Tibial nerve (tissue), 4 donors: ENCODE data around the gene TTC32. TPM values are rescaled to one million over a fixed set of nuclear protein-coding genes. Genes with fewer than 3 reads are reported as not detected.
"Not testable (repeated sequence)": the region's sequence is repeated elsewhere in the genome, so short reads cannot be mapped to it uniquely, and the experiment has no call there.

Experiments
- DNase-seq, 2 donors: peaks; one replicate each; pipeline ENCODE4 v3.0.0-alpha.2; 2019; ENCODE audit warnings: low spot score in 2 of 2
- H3K27ac ChIP-seq, 4 donors: fragments of 200-600 bp; sonication (generic) in 3 of 4; one replicate each; pipeline ENCODE4 v1.5.1; 2017 to 2019; ENCODE audit warnings: mild to moderate bottlenecking in 1 of 4
- H3K27me3 ChIP-seq, 2 donors: fragments of 200-600 bp; sonication (generic) in 1 of 2; one replicate each; pipeline versions ENCODE4 v1.5.1 to v1.6.0; 2017 to 2019
- H3K36me3 ChIP-seq, 3 donors: fragments of 200-600 bp; sonication (generic); one replicate each; pipeline ENCODE4 v1.5.1; 2018 to 2019
- H3K4me1 ChIP-seq, 4 donors: fragments of 200-600 bp; sonication (generic) in 3 of 4; one replicate each; pipeline ENCODE4 v1.5.1; 2017 to 2019
- H3K4me3 ChIP-seq, 4 donors: fragments of 200-600 bp; sonication (generic) in 3 of 4; one replicate each; pipeline ENCODE4 v1.5.1; 2017 to 2019; ENCODE audit warnings: mild to moderate bottlenecking in 1 of 4, moderate library complexity in 1 of 4
- H3K9me3 ChIP-seq, 4 donors: fragments of 200-600 bp; sonication (generic) in 3 of 4; one replicate each; pipeline ENCODE4 v1.5.1; 2017 to 2019
- EP300 ChIP-seq, 2 donors: sonication (generic); formaldehyde crosslinking; IDR thresholded peaks; one replicate each; pipeline ENCODE4 v1.6.1; 2017; ENCODE audit warnings: antibody characterized with exemption in 2 of 2, mild to moderate bottlenecking in 1 of 2
- POLR2A ChIP-seq, 2 donors: fragments of 450-650 bp; IDR thresholded peaks; one replicate each; pipeline ENCODE4 v1.6.1; 2017; ENCODE audit warnings: antibody characterized with exemption in 2 of 2, mild to moderate bottlenecking in 2 of 2, moderate library complexity in 2 of 2
- WGBS, 2 donors: methylation state at CpG; one replicate each; pipeline ENCODE4 v1.1.5; 2018; 5-methylcytosine and 5-hydroxymethylcytosine counted together
- total RNA-seq, 4 donors: library from RNA; depleted of rRNA; stranded (reverse); fragments of >200 nt; gene quantifications; one replicate each; pipeline ENCODE4 v1.1.0, GENCODE V29; 2016
- TF ChIP-seq, protein P1 (sequence below), 5 experiments: fragments of 200-600 bp in 3 of 5; fragments of 450-650 bp in 2 of 5; sonication (generic) in 3 of 5; IDR thresholded peaks; one replicate each; pipeline ENCODE4 v1.5.1; 2016 to 2019; ENCODE audit warnings: antibody characterized with exemption in 5 of 5, mild to moderate bottlenecking in 3 of 5, moderate library complexity in 2 of 5

Gene TTC32
- total RNA-seq, 4 donors from 2014 or later, result 9.6 to 19.7 (median 15.6) TPM

GRCh38 chr2:19893520-19894133 is 8.2 kb downstream of the TTC32 start:
- 84 to 94% methylated on average over 4 of the region's 4 CpGs for WGBS, 2 donors

DNA sequence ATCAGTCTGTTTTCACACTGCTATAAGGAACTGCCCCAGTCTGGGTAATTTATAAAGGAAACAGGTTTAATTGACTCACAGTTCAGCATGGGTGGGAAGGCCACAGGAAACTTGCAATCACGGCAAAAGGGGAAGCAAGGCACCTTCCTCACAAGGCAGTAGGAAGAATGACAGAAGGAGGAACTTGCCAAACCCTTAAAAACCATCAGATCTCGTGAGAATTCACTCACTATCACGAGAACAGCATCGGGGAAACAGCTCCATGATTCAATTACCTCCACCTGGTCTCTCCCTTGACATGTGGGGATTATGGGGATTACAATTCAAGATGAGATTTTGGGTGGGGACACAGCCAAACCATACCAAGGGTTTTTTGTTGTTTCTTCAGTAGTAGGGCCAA is 9.8 kb downstream of the TTC32 start:
- not testable (repeated sequence) for H3K36me3 ChIP-seq, H3K27me3 ChIP-seq, H3K27ac ChIP-seq, H3K9me3 ChIP-seq, H3K4me3 ChIP-seq, DNase-seq
- WGBS, 2 donors, result 58 to 59% methylated on average over 4 of the region's 4 CpGs
- H3K4me1 ChIP-seq, result peaks cover 0 to 24% (median 11%) of the 10 kb centered on the region in 4 donors

More at GRCh38 chr2:19893520-19894133, 8.2 kb downstream of the TTC32 start:
- no peak for DNase-seq
- Histone ChIP-seq H3K4me1 (peaks cover 0 to 40% (median 24%) of the 10 kb centered on the region in 4 donors), H3K27ac (no peak overlapping the region), H3K27me3 (no peaks in the 10 kb centered on the region), H3K9me3 (no peaks in the 10 kb centered on the region), H3K4me3 (no peak overlapping the region), H3K36me3 (peaks cover 0 to 3% (median 0%) of the 10 kb centered on the region in 3 donors)
- TF ChIP-seq, protein P1, sequence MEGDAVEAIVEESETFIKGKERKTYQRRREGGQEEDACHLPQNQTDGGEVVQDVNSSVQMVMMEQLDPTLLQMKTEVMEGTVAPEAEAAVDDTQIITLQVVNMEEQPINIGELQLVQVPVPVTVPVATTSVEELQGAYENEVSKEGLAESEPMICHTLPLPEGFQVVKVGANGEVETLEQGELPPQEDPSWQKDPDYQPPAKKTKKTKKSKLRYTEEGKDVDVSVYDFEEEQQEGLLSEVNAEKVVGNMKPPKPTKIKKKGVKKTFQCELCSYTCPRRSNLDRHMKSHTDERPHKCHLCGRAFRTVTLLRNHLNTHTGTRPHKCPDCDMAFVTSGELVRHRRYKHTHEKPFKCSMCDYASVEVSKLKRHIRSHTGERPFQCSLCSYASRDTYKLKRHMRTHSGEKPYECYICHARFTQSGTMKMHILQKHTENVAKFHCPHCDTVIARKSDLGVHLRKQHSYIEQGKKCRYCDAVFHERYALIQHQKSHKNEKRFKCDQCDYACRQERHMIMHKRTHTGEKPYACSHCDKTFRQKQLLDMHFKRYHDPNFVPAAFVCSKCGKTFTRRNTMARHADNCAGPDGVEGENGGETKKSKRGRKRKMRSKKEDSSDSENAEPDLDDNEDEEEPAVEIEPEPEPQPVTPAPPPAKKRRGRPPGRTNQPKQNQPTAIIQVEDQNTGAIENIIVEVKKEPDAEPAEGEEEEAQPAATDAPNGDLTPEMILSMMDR (IDR thresholded peaks at IDR 0.05), result no peak
- TF ChIP-seq EP300 (IDR thresholded peaks at IDR 0.05) (no peak), POLR2A (IDR thresholded peaks at IDR 0.05) (no peak)

- Histone ChIP-seq H3K9me3 (no peaks in the 10 kb centered on the region), H3K4me1 (peaks cover 0 to 6% (median 0%) of the 10 kb centered on the region in 4 donors), H3K4me3 (no peak overlapping the region), H3K27me3 (no peaks in the 10 kb centered on the region), H3K27ac (no peak overlapping the region), H3K36me3 (no peaks in the 10 kb centered on the region)
- DNase-seq, result no peak
- WGBS, 2 donors, result 73% methylated on average over 3 of the region's 3 CpGs
- TF ChIP-seq POLR2A (IDR thresholded peaks at IDR 0.05), result no peak
- TF ChIP-seq, protein P1 (IDR thresholded peaks at IDR 0.05), result no peak
These were observed 11.7 kb downstream of the TTC32 start for GRCh38 chr2:19890104-19890503.

- no peaks in the 10 kb centered on the region for H3K36me3 ChIP-seq
- H3K9me3 ChIP-seq, result no peaks in the 10 kb centered on the region
- H3K27ac ChIP-seq, result no peak overlapping the region
- no peak for DNase-seq
- TF ChIP-seq EP300 (IDR thresholded peaks at IDR 0.05), result no peak
- TF ChIP-seq, protein P1 (IDR thresholded peaks at IDR 0.05), result no peak
- no peak for TF ChIP-seq POLR2A (IDR thresholded peaks at IDR 0.05)
- H3K4me1 ChIP-seq, result peaks cover 0 to 6% (median 0%) of the 10 kb centered on the region in 4 donors
- H3K27me3 ChIP-seq, result no peaks in the 10 kb centered on the region
- H3K4me3 ChIP-seq, result no peak overlapping the region
- 77 to 82% methylated on average over 4 of the region's 4 CpGs for WGBS, 2 donors
These were observed 13.0 kb downstream of the TTC32 start for GRCh38 chr2:19888831-19889230.

- 56 to 58% methylated on average over 7 of the region's 7 CpGs for WGBS, 2 donors
- H3K4me3 ChIP-seq, result no peak overlapping the region
- H3K36me3 ChIP-seq, result no peaks in the 10 kb centered on the region
- TF ChIP-seq POLR2A (IDR thresholded peaks at IDR 0.05) (no peak), EP300 (IDR thresholded peaks at IDR 0.05) (no peak)
- TF ChIP-seq, protein P1 (IDR thresholded peaks at IDR 0.05), result no peak
- H3K9me3 ChIP-seq, result no peaks in the 10 kb centered on the region
- DNase-seq, result no peak
- H3K27ac ChIP-seq, result no peak overlapping the region
- peaks cover 0 to 6% (median 0%) of the 10 kb centered on the region in 4 donors for H3K4me1 ChIP-seq
- no peaks in the 10 kb centered on the region for H3K27me3 ChIP-seq
These were observed 14.3 kb downstream of the TTC32 start for GRCh38 chr2:19887510-19887909.
